ENCODE data around the gene BEND4.

DNA sequence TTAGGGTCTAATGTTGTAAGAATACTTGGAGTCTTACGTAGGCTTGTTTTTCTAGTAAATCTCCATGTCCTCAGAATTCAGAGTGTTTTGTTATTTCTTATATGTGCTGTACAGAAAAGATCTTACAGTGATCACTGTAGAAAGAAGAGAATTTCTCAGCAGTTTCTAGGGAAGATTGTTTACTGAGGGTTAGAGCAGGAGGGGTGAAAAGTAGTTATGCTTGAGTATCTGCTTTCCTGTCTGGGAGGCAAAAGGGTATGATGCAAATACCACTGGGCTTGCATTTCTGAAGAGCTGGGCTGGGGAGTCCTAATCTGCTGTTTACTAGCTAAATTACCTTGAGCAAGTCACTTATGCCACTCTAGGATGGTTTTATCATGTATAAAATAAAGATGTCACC lies 78.2 kb downstream of the BEND4 start:
- TF ChIP-seq EZH2 (optimal IDR thresholded peaks at IDR 0.05; ENCODE audit: low read depth, low read length): no peak
- TF ChIP-seq, protein P1, sequence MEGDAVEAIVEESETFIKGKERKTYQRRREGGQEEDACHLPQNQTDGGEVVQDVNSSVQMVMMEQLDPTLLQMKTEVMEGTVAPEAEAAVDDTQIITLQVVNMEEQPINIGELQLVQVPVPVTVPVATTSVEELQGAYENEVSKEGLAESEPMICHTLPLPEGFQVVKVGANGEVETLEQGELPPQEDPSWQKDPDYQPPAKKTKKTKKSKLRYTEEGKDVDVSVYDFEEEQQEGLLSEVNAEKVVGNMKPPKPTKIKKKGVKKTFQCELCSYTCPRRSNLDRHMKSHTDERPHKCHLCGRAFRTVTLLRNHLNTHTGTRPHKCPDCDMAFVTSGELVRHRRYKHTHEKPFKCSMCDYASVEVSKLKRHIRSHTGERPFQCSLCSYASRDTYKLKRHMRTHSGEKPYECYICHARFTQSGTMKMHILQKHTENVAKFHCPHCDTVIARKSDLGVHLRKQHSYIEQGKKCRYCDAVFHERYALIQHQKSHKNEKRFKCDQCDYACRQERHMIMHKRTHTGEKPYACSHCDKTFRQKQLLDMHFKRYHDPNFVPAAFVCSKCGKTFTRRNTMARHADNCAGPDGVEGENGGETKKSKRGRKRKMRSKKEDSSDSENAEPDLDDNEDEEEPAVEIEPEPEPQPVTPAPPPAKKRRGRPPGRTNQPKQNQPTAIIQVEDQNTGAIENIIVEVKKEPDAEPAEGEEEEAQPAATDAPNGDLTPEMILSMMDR (IDR thresholded peaks at IDR 0.05; ENCODE audit: low read length): no peak
- TF ChIP-seq EZH2phosphoT487 (IDR thresholded peaks at IDR 0.05; ENCODE audit: low read length): no peak

Measured in MM.1S (cell line).